Adrenal gland (tissue), 19 donors: ENCODE data around the gene COPS3. TPM values are rescaled to one million over a fixed set of nuclear protein-coding genes. Genes with fewer than 3 reads are reported as not detected.

ENCODE experiments used
- DNase-seq, 7 donors: peaks; one replicate each; pipeline ENCODE4 v3.0.0-alpha.2; 2019 to 2020
- H3K27ac ChIP-seq, 5 donors: fragments of 200-600 bp; sonication (generic) in 4 of 5; 1 replicate in 3 of 5; 2 replicates in 2 of 5; pipeline versions ENCODE4 v1.5.1 to v1.8.0; 2016 to 2020; ENCODE audit warnings: mild to moderate bottlenecking in 1 of 5
- H3K27me3 ChIP-seq: fragments of 200-600 bp; 2 replicates; pipeline ENCODE4 v1.8.0; 2021
- H3K36me3 ChIP-seq, 2 donors: fragments of 200-600 bp; replicated peaks in 1 of 2; 1 replicate in 1 of 2; 2 replicates in 1 of 2; pipeline versions ENCODE4 v1.5.1 to v1.8.0; 2018 to 2022
- H3K4me1 ChIP-seq, 2 donors: fragments of 200-600 bp; replicated peaks in 1 of 2; 1 replicate in 1 of 2; 2 replicates in 1 of 2; pipeline versions ENCODE4 v1.5.1 to v1.8.0; 2018 to 2021
- H3K4me3 ChIP-seq, 4 donors: fragments of 200-600 bp; sonication (generic) in 3 of 4; one replicate each; pipeline ENCODE4 v1.5.1; 2016 to 2018
- H3K9me3 ChIP-seq, 3 donors: fragments of 200-600 bp; sonication (generic) in 1 of 3; replicated peaks in 1 of 3; 1 replicate in 2 of 3; 2 replicates in 1 of 3; pipeline versions ENCODE4 v1.5.1 to v1.8.0; 2016 to 2021
- CTCF ChIP-seq, 6 experiments: fragments of 450-650 bp in 4 of 6; fragments of 200-600 bp in 2 of 6; sonication (generic) in 1 of 6; IDR thresholded peaks; 1 replicate in 5 of 6; 2 replicates in 1 of 6; pipeline versions ENCODE4 v1.5.1 to v1.8.0; 2016 to 2021; ENCODE audit warnings: antibody characterized with exemption in 6 of 6, mild to moderate bottlenecking in 2 of 6, moderate library complexity in 1 of 6
- POLR2A ChIP-seq, 2 donors: fragments of 450-650 bp; IDR thresholded peaks; one replicate each; pipeline ENCODE4 v1.6.1; 2017; ENCODE audit warnings: antibody characterized with exemption in 2 of 2, mild to moderate bottlenecking in 2 of 2, moderate library complexity in 1 of 2
- WGBS, 4 donors: extraction: QIAGEN DNeasy Blood & Tissue Kit in 2 of 4; methylation state at CpG; one replicate each; pipeline versions ENCODE4 v1.1.5 to v1.1.7; 2013 to 2017; 5-methylcytosine and 5-hydroxymethylcytosine counted together
- intact Hi-C, 2 donors: fragments of 100-400 bp; cut with DNase I; formaldehyde crosslinking; loops; one replicate each; pipeline versions ENCODE4 v1.14.1 to v1.15.0; 2022 to 2023
- long read RNA-seq, 10 donors: library from polyadenylated mRNA in 3 of 10; unstranded in 2 of 10; stranded (forward) in 1 of 10; transcript quantifications; one replicate each; pipeline ENCODE4 v2.0.0 and lab custom pipeline, GENCODE V29; 2021 to 2026
- polyA plus RNA-seq, 3 donors: library from polyadenylated mRNA; stranded (reverse); fragments of 200-250 nt in 2 of 3; fragments of 350-450 nt in 1 of 3; fragmentation: Illumina TruSeq in 1 of 3; extraction: RNeasy Lipid Tissue Mini Kit (QIAGEN cat#74804) in 1 of 3; gene quantifications; one replicate each; pipeline ENCODE4 v1.2.3, GENCODE V29; 2013 to 2014
- total RNA-seq, 9 donors: library from RNA; depleted of rRNA in 4 of 9; stranded (reverse); fragments of >200 nt in 4 of 9; fragments of 120-200 nt in 1 of 9; fragmentation: NEBNext Ultra II Directional in 1 of 9; extraction: Animal tissue kit (Norgen Biotek cat#: 25700) in 1 of 9; gene quantifications; one replicate each; pipeline versions ENCODE4 v1.1.0 to v1.2.4, GENCODE V29; 2013 to 2023
- donor health status: healthy with polysubstance abuse.
- donor health status: Bipolar disorder and iron deficiency.
- donor health status: DM: yes; HTN: yes; CAD: no.
- donor health status: DM: no; HTN: no; CAD: no.
- donor health status: DM: no; HTN: no; CAD: no.
- donor health status: DM: yes; HTN: yes; CAD: no.

The COPS3 gene
- total RNA-seq (10 to 100 TPM; 39.4 to 83.5 (median 53.6) TPM), polyA plus RNA-seq (100 to 1,000 TPM in 1 of 3 donors, 10 to 100 TPM in 2; 18.7 to 140 (median 27.2) TPM)
- long read RNA-seq, donor 1, transcript COPS3-208 (2 exons, 725 nt) = minor isoform, 5 of 28 reads
- long read RNA-seq, donor 1, transcript COPS3-201 (12 exons, 1,641 nt) = major isoform, 23 of 28 reads
- long read RNA-seq, donor 1, partial matches to known transcripts = 0 of 28 reads
- long read RNA-seq, donor 1, other reads (novel, unspliced or antisense) = 0 of 28 reads
- long read RNA-seq, donor 2, transcript COPS3-201 (12 exons, 1,641 nt) = major isoform, 10 of 11 reads
- long read RNA-seq, donor 2, partial matches to known transcripts = 0 of 11 reads
- long read RNA-seq, donor 2, other reads (novel, unspliced or antisense) = 0 of 11 reads
- long read RNA-seq, donor 3, transcript COPS3-201 (12 exons, 1,641 nt) = major isoform, 20 of 29 reads
- long read RNA-seq, donor 3, partial matches to known transcripts = 0 of 29 reads
- long read RNA-seq, donor 3, other reads (novel, unspliced or antisense) = 6 of 29 reads
- long read RNA-seq, donor 4, transcript COPS3-201 (12 exons, 1,641 nt) = major isoform, 28 of 42 reads
- long read RNA-seq, donor 4, partial matches to known transcripts = 3 of 42 reads
- long read RNA-seq, donor 4, other reads (novel, unspliced or antisense) = 10 of 42 reads
- long read RNA-seq, donor 5, transcript COPS3-201 (12 exons, 1,641 nt) = major isoform, 55 of 79 reads
- long read RNA-seq, donor 5, partial matches to known transcripts = 3 of 79 reads
- long read RNA-seq, donor 5, other reads (novel, unspliced or antisense) = 21 of 79 reads
- long read RNA-seq, donor 6, transcript COPS3-201 (12 exons, 1,641 nt) = major isoform, 27 of 30 reads
- long read RNA-seq, donor 6, partial matches to known transcripts = 1 of 30 reads
- long read RNA-seq, donor 6, other reads (novel, unspliced or antisense) = 2 of 30 reads
- long read RNA-seq, donor 7, transcript COPS3-201 (12 exons, 1,641 nt) = major isoform, 9 of 9 reads
- long read RNA-seq, donor 7, partial matches to known transcripts = 0 of 9 reads
- long read RNA-seq, donor 7, other reads (novel, unspliced or antisense) = 0 of 9 reads
- long read RNA-seq, donor 8, transcript COPS3-201 (12 exons, 1,641 nt) = major isoform, 30 of 31 reads
- long read RNA-seq, donor 8, partial matches to known transcripts = 0 of 31 reads
- long read RNA-seq, donor 8, other reads (novel, unspliced or antisense) = 0 of 31 reads
- long read RNA-seq, donor 9, transcript COPS3-201 (12 exons, 1,641 nt) = major isoform, 15 of 17 reads
- long read RNA-seq, donor 9, partial matches to known transcripts = 0 of 17 reads
- long read RNA-seq, donor 9, other reads (novel, unspliced or antisense) = 0 of 17 reads
- long read RNA-seq, donor 10, transcript COPS3-201 (12 exons, 1,641 nt) = major isoform, 5 of 7 reads
- long read RNA-seq, donor 10, partial matches to known transcripts = 0 of 7 reads
- long read RNA-seq, donor 10, other reads (novel, unspliced or antisense) = 0 of 7 reads

- Histone ChIP-seq H3K27ac (peak within 1 kb of the TSS; percentile 73 to 99 (median 97)), H3K9me3 (no peaks in the 10 kb centered on the region), H3K36me3 (peaks cover 0 to 1% of the 10 kb centered on the region in 2 donors), H3K4me1 (peaks cover 21 to 38% of the 10 kb centered on the region in 2 donors), H3K27me3 (no peaks in the 10 kb centered on the region), H3K4me3 (peak within 1 kb of the TSS; percentile 20 to 100 (median 93))
- TF ChIP-seq POLR2A (IDR thresholded peaks at IDR 0.05) (peak; percentile 71 to 78), CTCF (IDR thresholded peaks at IDR 0.05) (no peak)
- intact Hi-C loops = no loop called here
- DNase-seq = peak; percentile 98 to 99 (median 99)
- WGBS, 4 donors = 0% methylated on average over 15 to 80 of the region's 80 CpGs
Observed at GRCh38 chr17:17280613-17281549, at the start of gene COPS3. COPS3 (minus strand) TSS chr17:17281246; CDS start chr17:17281186, 60 bp downstream.

GRCh38 chr17:17328251-17328650 lies 47.2 kb upstream of the COPS3 start:
- intact Hi-C loops = no loop called here
- Histone ChIP-seq H3K9me3 (no peaks in the 10 kb centered on the region), H3K4me1 (no peaks in the 10 kb centered on the region), H3K4me3 (no peak overlapping the region), H3K36me3 (no peaks in the 10 kb centered on the region), H3K27me3 (no peaks in the 10 kb centered on the region), H3K27ac (no peak overlapping the region)
- DNase-seq = no peak
- no peak for TF ChIP-seq POLR2A (IDR thresholded peaks at IDR 0.05)
- TF ChIP-seq CTCF (IDR thresholded peaks at IDR 0.05) = no peak
- 80 to 89% (median 87%) methylated on average over 8 of the region's 8 CpGs for WGBS, 4 donors

- H3K27me3 ChIP-seq = no peaks in the 10 kb centered on the region
- no peaks in the 10 kb centered on the region for H3K9me3 ChIP-seq
- DNase-seq = no peak
- no peaks in the 10 kb centered on the region for H3K36me3 ChIP-seq
- H3K4me1 ChIP-seq = no peaks in the 10 kb centered on the region
- intact Hi-C loops = no loop called here
- WGBS, 4 donors = 94 to 97% (median 96%) methylated on average over 10 to 13 of the region's 13 CpGs
- H3K4me3 ChIP-seq = no peak overlapping the region
- no peak overlapping the region for H3K27ac ChIP-seq
- TF ChIP-seq POLR2A (IDR thresholded peaks at IDR 0.05) (no peak), CTCF (IDR thresholded peaks at IDR 0.05) (no peak)
Observed at GRCh38 chr17:17326275-17326875, 45.3 kb upstream of the COPS3 start.
